Measurements from ENCODE around the gene C21orf58. TPM values are rescaled to one million over a fixed set of nuclear protein-coding genes. Genes with fewer than 3 reads are reported as not detected.
A peak's percentile ranks its signal among the peaks of the same experiment; 100 is the strongest.

C21orf58 gene
- total RNA-seq, 1 experiment from 2014 or later: 20.3 TPM

DNA sequence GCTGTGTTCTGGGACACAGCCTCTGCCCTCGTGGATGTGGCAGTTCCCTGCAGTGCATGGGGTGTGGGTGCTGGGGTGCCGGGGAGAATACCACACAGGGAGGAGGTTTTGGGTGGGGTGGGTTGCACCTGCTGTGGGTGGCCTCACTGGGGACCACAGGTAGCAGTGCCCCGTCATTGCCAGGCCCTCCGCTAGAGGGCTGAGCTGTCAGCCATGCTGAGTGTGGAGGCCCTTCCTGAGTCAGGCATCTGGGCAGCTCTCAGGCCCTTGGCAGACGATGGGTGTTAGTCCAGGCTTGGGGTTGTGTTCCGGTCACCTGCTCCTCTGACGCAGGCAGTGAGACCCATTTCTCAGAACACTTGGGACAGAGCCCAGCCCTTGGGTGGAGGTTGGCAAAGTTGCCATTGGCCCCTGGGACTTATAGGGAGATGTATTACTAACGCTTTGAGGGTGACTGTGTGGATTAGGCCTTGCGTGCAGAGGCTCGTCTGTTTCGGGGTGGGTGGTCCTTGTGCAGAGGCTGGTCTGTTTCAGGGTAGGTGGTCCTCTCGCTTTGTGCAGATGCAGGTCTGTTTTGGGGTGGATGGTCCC lies 24.2 kb upstream of the C21orf58 start:
- H3K9me3 ChIP-seq (replicated peaks): no peaks in the 10 kb centered on the region
- peaks cover 39% of the 10 kb centered on the region for H3K4me1 ChIP-seq (replicated peaks)
- peak; percentile 99 for DNase-seq (ENCODE audit: low read depth in 1 of 2, low spot score in 2 of 2)
- no peaks in the 10 kb centered on the region for H3K27me3 ChIP-seq (replicated peaks)
- H3K4me3 ChIP-seq: no peak overlapping the region
- H3K36me3 ChIP-seq: peaks cover 86% of the 10 kb centered on the region
- peak overlapping the region; percentile 36 for H3K27ac ChIP-seq

- no peak overlapping the region for H3K4me3 ChIP-seq
- H3K27me3 ChIP-seq (replicated peaks): no peaks in the 10 kb centered on the region
- H3K4me1 ChIP-seq (replicated peaks): peaks cover 40% of the 10 kb centered on the region
- no peaks in the 10 kb centered on the region for H3K9me3 ChIP-seq (replicated peaks)
- DNase-seq (ENCODE audit: low read depth in 1 of 2, low spot score in 2 of 2): peak; percentile 66 to 72
- H3K36me3 ChIP-seq: peaks cover 86% of the 10 kb centered on the region
- peak overlapping the region; percentile 36 for H3K27ac ChIP-seq
Measured at GRCh38 chr21:46347203-46347550, 23.5 kb upstream of the C21orf58 start.

DNA sequence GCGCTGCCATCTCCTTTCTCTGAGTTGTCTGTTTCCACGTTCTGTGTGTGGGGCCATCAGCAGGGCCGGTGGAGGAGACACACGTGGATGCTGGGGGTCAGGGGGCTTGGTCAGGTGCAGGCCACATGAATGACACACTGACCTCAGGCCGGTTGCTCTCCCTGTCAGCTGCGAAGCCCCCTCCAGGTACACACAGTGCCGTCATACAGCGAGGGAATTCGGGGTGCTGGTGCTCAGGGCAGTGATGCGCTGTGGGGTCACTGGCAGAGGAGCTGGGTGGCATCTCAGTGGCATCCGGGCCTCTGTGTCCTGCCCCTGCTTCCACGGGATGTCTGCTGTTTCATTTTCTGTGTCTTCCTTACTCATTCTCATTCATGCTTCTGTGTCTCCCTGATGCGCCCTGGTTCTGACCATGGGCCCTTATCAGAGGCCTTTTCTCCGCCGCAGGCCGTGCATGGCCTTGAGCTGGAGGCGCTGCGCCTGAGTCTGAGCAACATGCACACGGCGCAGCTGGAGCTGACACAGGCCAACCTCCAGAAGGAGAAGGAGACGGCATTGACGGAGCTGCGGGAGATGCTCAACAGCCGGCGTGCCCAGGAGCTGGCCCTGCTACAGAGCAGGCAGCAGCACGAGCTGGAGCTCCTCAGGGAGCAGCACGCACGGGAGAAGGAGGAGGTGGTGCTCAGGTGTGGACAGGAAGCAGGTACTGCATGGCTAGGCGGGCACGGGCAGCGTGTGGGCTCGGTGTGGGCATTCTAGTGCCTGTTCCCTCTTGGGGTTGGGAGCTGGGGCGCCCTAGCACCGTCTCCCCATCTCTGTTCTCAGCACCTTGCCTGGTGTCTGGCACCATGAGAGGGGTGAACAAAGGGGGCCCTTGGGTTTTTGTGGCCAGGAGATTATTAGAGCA lies 22.9 kb upstream of the C21orf58 start:
- peaks cover 86% of the 10 kb centered on the region for H3K36me3 ChIP-seq
- no peak overlapping the region for H3K4me3 ChIP-seq
- peak overlapping the region; percentile 36 for H3K27ac ChIP-seq
- H3K9me3 ChIP-seq (replicated peaks): no peaks in the 10 kb centered on the region
- H3K4me1 ChIP-seq (replicated peaks): peaks cover 47% of the 10 kb centered on the region
- DNase-seq (ENCODE audit: low read depth in 1 of 2, low spot score in 2 of 2): no peak
- H3K27me3 ChIP-seq (replicated peaks): no peaks in the 10 kb centered on the region

- no peak for DNase-seq (ENCODE audit: low read depth in 1 of 2, low spot score in 2 of 2)
- Histone ChIP-seq H3K4me3 (no peak overlapping the region), H3K36me3 (peaks cover 81% of the 10 kb centered on the region), H3K27ac (peak overlapping the region; percentile 36), H3K9me3 (replicated peaks) (no peaks in the 10 kb centered on the region), H3K4me1 (replicated peaks) (peaks cover 53% of the 10 kb centered on the region), H3K27me3 (replicated peaks) (no peaks in the 10 kb centered on the region)
Measured at GRCh38 chr21:46345861-46346260, 22.2 kb upstream of the C21orf58 start.

DNA sequence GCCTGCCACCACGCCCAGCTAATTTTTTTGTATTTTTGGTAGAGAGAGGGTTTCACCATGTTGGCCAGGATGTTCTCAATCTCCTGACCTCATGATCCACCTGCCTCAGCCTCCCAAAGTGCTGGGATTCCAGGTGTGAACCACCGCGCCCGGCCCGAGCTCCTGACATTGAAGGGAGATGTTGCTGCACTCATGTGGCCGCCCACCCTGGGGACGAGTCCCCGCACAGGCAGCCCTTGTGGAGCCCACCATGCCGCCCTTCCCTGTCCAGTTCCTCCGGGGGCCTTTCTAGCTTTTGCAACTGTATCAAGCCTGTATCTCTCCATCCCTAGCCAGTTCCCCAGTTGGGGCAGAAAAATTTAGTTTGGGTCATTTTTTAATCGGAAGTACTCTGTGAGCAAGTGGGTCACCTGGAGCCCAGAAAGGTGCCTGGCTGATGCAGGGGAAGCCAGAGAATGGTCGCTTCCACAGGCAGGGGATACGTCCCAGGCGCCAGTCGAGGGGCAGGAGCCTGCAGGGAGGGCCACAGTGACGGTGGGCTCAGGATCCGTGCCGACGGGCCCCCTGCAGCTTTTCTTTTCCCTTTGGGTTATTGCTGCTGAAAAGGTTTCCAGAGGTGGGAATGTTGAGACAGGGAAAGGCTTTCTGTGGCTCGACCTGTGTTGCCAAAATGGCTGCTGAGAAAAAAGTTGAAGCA lies 20.7 kb upstream of the C21orf58 start:
- no peaks in the 10 kb centered on the region for H3K27me3 ChIP-seq (replicated peaks)
- no peak for DNase-seq (ENCODE audit: low read depth in 1 of 2, low spot score in 2 of 2)
- H3K4me3 ChIP-seq: no peak overlapping the region
- peaks cover 61% of the 10 kb centered on the region for H3K4me1 ChIP-seq (replicated peaks)
- H3K9me3 ChIP-seq (replicated peaks): no peaks in the 10 kb centered on the region
- H3K36me3 ChIP-seq: peaks cover 79% of the 10 kb centered on the region
- no peak overlapping the region for H3K27ac ChIP-seq

GRCh38 chr21:46340998-46341397 lies 17.3 kb upstream of the C21orf58 start:
- H3K4me3 ChIP-seq: no peak overlapping the region
- no peaks in the 10 kb centered on the region for H3K27me3 ChIP-seq (replicated peaks)
- peaks cover 91% of the 10 kb centered on the region for H3K36me3 ChIP-seq
- H3K9me3 ChIP-seq (replicated peaks): no peaks in the 10 kb centered on the region
- H3K4me1 ChIP-seq (replicated peaks): peaks cover 54% of the 10 kb centered on the region
- DNase-seq (ENCODE audit: low read depth in 1 of 2, low spot score in 2 of 2): peak; percentile 79 to 85
- H3K27ac ChIP-seq: peak overlapping the region; percentile 78

DNA sequence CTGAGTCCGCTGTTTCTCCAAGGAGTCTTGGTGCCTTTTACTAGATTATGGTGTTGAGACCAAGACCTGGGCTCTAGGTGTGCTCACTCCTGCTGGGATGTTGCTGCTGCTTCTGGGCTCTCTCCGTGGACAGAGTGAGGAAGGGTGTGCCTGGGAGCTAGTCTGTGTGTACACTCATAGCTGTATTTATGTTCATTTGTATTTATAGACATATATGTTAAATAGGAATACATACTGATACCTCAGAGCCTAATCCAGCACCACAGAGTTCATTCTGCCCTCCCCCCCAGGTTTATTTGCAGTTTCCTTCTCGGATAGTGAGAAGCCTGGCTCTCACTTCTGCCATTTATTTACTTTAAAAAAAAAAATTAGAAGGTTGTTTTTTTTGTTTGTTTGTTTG lies 12.9 kb upstream of the C21orf58 start:
- H3K4me3 ChIP-seq: no peak overlapping the region
- no peaks in the 10 kb centered on the region for H3K27me3 ChIP-seq (replicated peaks)
- no peaks in the 10 kb centered on the region for H3K9me3 ChIP-seq (replicated peaks)
- H3K4me1 ChIP-seq (replicated peaks): peaks cover 85% of the 10 kb centered on the region
- no peak for DNase-seq (ENCODE audit: low read depth in 1 of 2, low spot score in 2 of 2)
- 0 out of 2 replicates have a peak overlapping the region, but pooled peaks have one; percentile 8 for H3K27ac ChIP-seq
- H3K36me3 ChIP-seq: peaks cover 86% of the 10 kb centered on the region

- peak; percentile 82 to 83 for DNase-seq (ENCODE audit: low read depth in 1 of 2, low spot score in 2 of 2)
- Histone ChIP-seq H3K4me3 (no peak overlapping the region), H3K4me1 (replicated peaks) (peaks cover 66% of the 10 kb centered on the region), H3K27ac (peak overlapping the region; percentile 70), H3K9me3 (replicated peaks) (no peaks in the 10 kb centered on the region), H3K27me3 (replicated peaks) (no peaks in the 10 kb centered on the region), H3K36me3 (peaks cover 93% of the 10 kb centered on the region)
Measured at GRCh38 chr21:46334351-46335140, 10.9 kb upstream of the C21orf58 start.

- H3K27me3 ChIP-seq (replicated peaks): no peaks in the 10 kb centered on the region
- peaks cover 55% of the 10 kb centered on the region for H3K4me1 ChIP-seq (replicated peaks)
- peaks cover 85% of the 10 kb centered on the region for H3K36me3 ChIP-seq
- peaks cover 1% of the 10 kb centered on the region; the same call in 1 of the 2 replicates for H3K9me3 ChIP-seq (replicated peaks)
- no peak overlapping the region for H3K27ac ChIP-seq
- no peak for DNase-seq (ENCODE audit: low read depth in 1 of 2, low spot score in 2 of 2)
- H3K4me3 ChIP-seq: no peak overlapping the region
Measured at GRCh38 chr21:46329796-46330195, 6.1 kb upstream of the C21orf58 start.

- H3K36me3 ChIP-seq: peaks cover 82% of the 10 kb centered on the region
- peaks cover 4% of the 10 kb centered on the region; the same call in 1 of the 2 replicates for H3K9me3 ChIP-seq (replicated peaks)
- H3K4me1 ChIP-seq (replicated peaks): peaks cover 40% of the 10 kb centered on the region
- no peak for DNase-seq (ENCODE audit: low read depth in 1 of 2, low spot score in 2 of 2)
- no peaks in the 10 kb centered on the region for H3K27me3 ChIP-seq (replicated peaks)
- H3K27ac ChIP-seq: no peak overlapping the region
- no peak overlapping the region for H3K4me3 ChIP-seq
Measured at GRCh38 chr21:46328151-46328550, 4.5 kb upstream of the C21orf58 start.

DNA sequence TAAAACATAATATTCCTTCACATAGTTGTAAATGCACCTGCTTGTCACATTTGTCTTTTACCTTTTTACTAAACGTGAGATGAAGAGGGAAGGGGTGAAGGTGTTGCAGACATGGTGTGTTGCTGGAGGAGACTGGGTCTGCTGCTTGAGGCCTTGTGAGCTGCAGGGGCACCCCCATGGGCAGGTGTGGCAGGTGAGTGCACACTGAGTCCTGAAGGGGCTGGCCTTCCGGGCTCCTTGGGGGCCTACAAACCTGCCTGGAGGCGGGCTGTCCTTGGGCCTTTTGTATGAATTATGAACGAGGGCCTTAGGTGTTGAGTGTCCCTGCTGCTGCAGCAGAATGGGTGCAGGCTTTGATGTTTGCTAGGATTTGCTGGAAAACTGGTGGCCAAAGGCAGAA lies 4.0 kb upstream of the C21orf58 start:
- Histone ChIP-seq H3K36me3 (peaks cover 83% of the 10 kb centered on the region), H3K27ac (no peak overlapping the region), H3K4me1 (replicated peaks) (peaks cover 40% of the 10 kb centered on the region), H3K27me3 (replicated peaks) (no peaks in the 10 kb centered on the region), H3K4me3 (no peak overlapping the region), H3K9me3 (replicated peaks) (peaks cover 4% of the 10 kb centered on the region; the same call in 1 of the 2 replicates)
- no peak for DNase-seq (ENCODE audit: low read depth in 1 of 2, low spot score in 2 of 2)

DNA sequence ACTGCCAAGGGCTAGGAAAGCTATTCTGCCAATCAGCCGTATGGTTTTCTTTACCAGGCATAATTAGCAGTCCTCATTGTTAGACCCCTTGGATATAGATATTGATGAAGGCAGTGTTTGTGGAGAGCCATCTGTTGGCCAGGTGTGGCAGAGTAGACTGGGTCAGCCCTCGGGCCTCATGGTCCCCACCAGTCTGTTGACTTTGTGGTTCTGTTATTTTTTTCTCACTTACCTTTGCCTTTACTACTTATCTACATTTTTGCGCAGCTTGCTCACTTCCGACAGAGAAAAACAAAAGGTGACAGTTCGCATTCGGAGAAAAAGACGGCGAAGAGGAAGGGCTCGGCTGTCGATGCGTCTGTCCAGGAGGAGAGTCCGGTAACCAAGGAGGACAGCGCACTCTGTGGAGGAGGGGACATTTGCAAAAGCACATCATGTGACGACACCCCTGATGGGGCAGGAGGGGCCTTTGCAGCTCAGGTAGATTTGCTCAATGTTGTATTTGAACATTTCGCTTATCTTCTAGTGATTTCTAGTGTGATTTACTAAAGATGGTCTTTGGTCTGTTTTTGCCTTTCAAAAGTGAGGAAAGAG lies 2.5 kb upstream of the C21orf58 start:
- Histone ChIP-seq H3K27me3 (replicated peaks) (no peaks in the 10 kb centered on the region), H3K27ac (no peak overlapping the region), H3K4me1 (replicated peaks) (peaks cover 44% of the 10 kb centered on the region), H3K36me3 (peaks cover 84% of the 10 kb centered on the region), H3K9me3 (replicated peaks) (peaks cover 4% of the 10 kb centered on the region; the same call in 1 of the 2 replicates), H3K4me3 (peak overlapping the region; percentile 93)
- no peak for DNase-seq (ENCODE audit: low read depth in 1 of 2, low spot score in 2 of 2)

Data from SJSA1 (cell line).